ENCODE data around the gene OR2C1.
A peak's percentile ranks its signal among the peaks of the same experiment; 100 is the strongest.

The OR2C1 gene

DNA sequence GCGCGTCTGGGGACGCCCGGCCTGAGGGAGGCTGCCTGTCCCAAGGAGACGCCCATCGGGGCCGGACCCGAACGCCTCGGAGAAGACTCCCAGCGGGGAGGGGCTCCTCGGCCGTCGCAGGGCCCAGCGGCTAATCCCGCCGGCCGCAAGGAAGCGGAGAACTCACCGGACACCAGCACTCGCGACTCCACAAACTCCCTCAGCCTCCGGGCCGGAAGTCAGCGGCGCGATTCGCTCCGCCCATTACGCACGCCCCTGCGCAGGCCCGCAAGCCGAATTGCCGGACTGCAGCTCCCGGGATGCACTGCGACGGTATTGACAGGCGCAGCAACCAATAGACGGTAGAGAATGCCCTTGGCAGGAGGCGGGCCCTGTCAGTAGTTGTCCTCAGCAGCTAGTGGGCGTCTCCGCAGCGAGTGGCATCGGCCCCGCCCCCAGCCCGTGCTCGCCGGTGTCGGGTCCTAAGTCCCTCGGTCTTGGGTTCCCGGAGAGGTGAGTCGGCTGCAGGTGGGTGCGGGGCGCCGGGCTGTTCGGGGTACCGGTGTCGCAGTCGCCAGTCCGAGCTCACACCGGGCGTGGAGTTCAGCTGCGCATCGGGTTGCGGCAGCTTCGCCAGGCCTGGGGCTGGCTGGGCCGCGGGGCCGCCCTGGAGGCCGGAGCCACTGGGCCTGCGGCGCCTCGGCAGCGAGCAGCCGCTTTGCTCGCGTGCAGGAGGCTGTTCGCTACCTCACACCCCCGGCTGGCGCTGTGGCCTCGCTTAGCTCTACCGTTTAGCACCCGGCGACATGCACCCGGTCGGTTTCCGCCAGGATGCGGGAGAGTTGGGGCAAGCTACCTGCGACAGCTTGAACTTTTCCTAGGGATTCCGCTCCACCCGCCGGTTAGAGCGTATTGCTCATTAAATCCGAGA lies 45.3 kb downstream of the OR2C1 start, which contains the start of the genes ZNF174 and ZSCAN32:
Gene ZNF174 (plus strand): TSS at position 437 of the 910 bp plus-strand sequence. CDS start 790 bp downstream, outside the sequence.
Gene ZSCAN32 (minus strand): TSS at position 226 of the 910 bp plus-strand sequence. CDS start 3,447 bp downstream, outside the sequence.
- peak; percentile 100 for DNase-seq

DNA sequence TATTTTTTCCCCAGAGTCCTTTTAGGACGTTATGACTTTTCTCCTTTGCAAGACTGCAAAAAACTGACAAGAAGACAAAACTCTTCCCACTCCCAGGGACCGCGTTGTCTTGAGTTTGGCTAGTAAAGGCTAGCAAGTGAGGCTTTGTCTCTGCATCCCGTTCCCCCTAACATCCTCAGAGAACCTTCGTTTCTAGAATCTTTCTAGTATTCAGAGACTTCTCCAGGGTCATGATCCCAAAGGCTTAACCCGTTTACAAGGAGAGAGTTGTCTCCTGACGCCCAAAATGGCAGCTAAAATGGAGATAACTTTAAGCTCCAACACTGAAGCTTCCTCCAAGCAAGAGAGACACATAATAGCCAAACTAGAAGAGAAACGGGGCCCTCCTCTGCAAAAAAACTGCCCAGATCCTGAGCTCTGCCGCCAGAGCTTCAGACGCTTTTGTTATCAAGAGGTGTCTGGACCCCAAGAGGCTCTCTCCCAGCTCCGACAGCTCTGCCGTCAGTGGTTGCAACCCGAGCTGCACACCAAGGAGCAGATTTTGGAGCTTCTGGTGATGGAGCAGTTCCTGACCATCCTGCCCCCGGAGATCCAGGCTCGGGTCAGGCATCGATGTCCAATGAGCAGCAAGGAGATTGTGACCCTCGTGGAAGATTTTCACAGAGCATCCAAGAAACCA lies 46.2 kb downstream of the OR2C1 start:
- DNase-seq = no peak
